Tibial nerve (tissue), 4 donors: Measurements from ENCODE around the gene LAMP1. TPM values are rescaled to one million over a fixed set of nuclear protein-coding genes. Genes with fewer than 3 reads are reported as not detected.
"Not testable (repeated sequence)": the region's sequence is repeated elsewhere in the genome, so short reads cannot be mapped to it uniquely, and the experiment has no call there.

Source experiments
- DNase-seq, 2 donors: peaks; one replicate each; pipeline ENCODE4 v3.0.0-alpha.2; 2019; ENCODE audit warnings: low spot score in 2 of 2
- H3K27ac ChIP-seq, 4 donors: fragments of 200-600 bp; sonication (generic) in 3 of 4; one replicate each; pipeline ENCODE4 v1.5.1; 2017 to 2019; ENCODE audit warnings: mild to moderate bottlenecking in 1 of 4
- H3K27me3 ChIP-seq, 2 donors: fragments of 200-600 bp; sonication (generic) in 1 of 2; one replicate each; pipeline versions ENCODE4 v1.5.1 to v1.6.0; 2017 to 2019
- H3K36me3 ChIP-seq, 3 donors: fragments of 200-600 bp; sonication (generic); one replicate each; pipeline ENCODE4 v1.5.1; 2018 to 2019
- H3K4me1 ChIP-seq, 4 donors: fragments of 200-600 bp; sonication (generic) in 3 of 4; one replicate each; pipeline ENCODE4 v1.5.1; 2017 to 2019
- H3K4me3 ChIP-seq, 4 donors: fragments of 200-600 bp; sonication (generic) in 3 of 4; one replicate each; pipeline ENCODE4 v1.5.1; 2017 to 2019; ENCODE audit warnings: mild to moderate bottlenecking in 1 of 4, moderate library complexity in 1 of 4
- H3K9me3 ChIP-seq, 4 donors: fragments of 200-600 bp; sonication (generic) in 3 of 4; one replicate each; pipeline ENCODE4 v1.5.1; 2017 to 2019
- CTCF ChIP-seq, 5 experiments: fragments of 200-600 bp in 3 of 5; fragments of 450-650 bp in 2 of 5; sonication (generic) in 3 of 5; IDR thresholded peaks; one replicate each; pipeline ENCODE4 v1.5.1; 2016 to 2019; ENCODE audit warnings: antibody characterized with exemption in 5 of 5, mild to moderate bottlenecking in 3 of 5, moderate library complexity in 2 of 5
- EP300 ChIP-seq, 2 donors: sonication (generic); formaldehyde crosslinking; IDR thresholded peaks; one replicate each; pipeline ENCODE4 v1.6.1; 2017; ENCODE audit warnings: antibody characterized with exemption in 2 of 2, mild to moderate bottlenecking in 1 of 2
- POLR2A ChIP-seq, 2 donors: fragments of 450-650 bp; IDR thresholded peaks; one replicate each; pipeline ENCODE4 v1.6.1; 2017; ENCODE audit warnings: antibody characterized with exemption in 2 of 2, mild to moderate bottlenecking in 2 of 2, moderate library complexity in 2 of 2
- WGBS, 2 donors: methylation state at CpG; one replicate each; pipeline ENCODE4 v1.1.5; 2018; 5-methylcytosine and 5-hydroxymethylcytosine counted together
- total RNA-seq, 4 donors: library from RNA; depleted of rRNA; stranded (reverse); fragments of >200 nt; gene quantifications; one replicate each; pipeline ENCODE4 v1.1.0, GENCODE V29; 2016

The LAMP1 gene
- total RNA-seq, 4 donors from 2014 or later = 114 to 166 (median 130) TPM

GRCh38 chr13:113364901-113365582 is 68.0 kb downstream of the LAMP1 start:
- H3K9me3 ChIP-seq = no peaks in the 10 kb centered on the region
- 74 to 88% methylated on average over 14 to 41 of the region's 41 CpGs for WGBS, 2 donors
- peak overlapping the region; percentile 43 to 90 (median 60) for H3K27ac ChIP-seq
- H3K4me3 ChIP-seq = peak overlapping the region; percentile 36 to 88 (median 47)
- no peaks in the 10 kb centered on the region for H3K36me3 ChIP-seq
- H3K27me3 ChIP-seq = peaks cover 0 to 18% of the 10 kb centered on the region in 2 donors
- TF ChIP-seq CTCF (IDR thresholded peaks at IDR 0.05) (no peak), POLR2A (IDR thresholded peaks at IDR 0.05) (no peak), EP300 (IDR thresholded peaks at IDR 0.05) (no peak)
- peaks cover 0 to 22% (median 0%) of the 10 kb centered on the region in 4 donors for H3K4me1 ChIP-seq
- DNase-seq = peak in 1 of 2 donors; percentile 7

GRCh38 chr13:113365583-113365970 is 68.5 kb downstream of the LAMP1 start:
- Histone ChIP-seq H3K36me3 (no peaks in the 10 kb centered on the region), H3K27ac (no peak overlapping the region), H3K4me3 (no peak overlapping the region), H3K27me3 (peaks cover 0 to 18% of the 10 kb centered on the region in 2 donors), H3K9me3 (no peaks in the 10 kb centered on the region), H3K4me1 (peaks cover 0 to 22% (median 0%) of the 10 kb centered on the region in 4 donors)
- TF ChIP-seq POLR2A (IDR thresholded peaks at IDR 0.05) (no peak), CTCF (IDR thresholded peaks at IDR 0.05) (no peak), EP300 (IDR thresholded peaks at IDR 0.05) (no peak)
- DNase-seq = no peak
- WGBS, 2 donors = 95 to 97% methylated on average over 22 of the region's 22 CpGs

- peaks cover 0 to 22% (median 0%) of the 10 kb centered on the region in 4 donors for H3K4me1 ChIP-seq
- TF ChIP-seq CTCF (IDR thresholded peaks at IDR 0.05) = no peak
- no peak for TF ChIP-seq EP300 (IDR thresholded peaks at IDR 0.05)
- no peak for TF ChIP-seq POLR2A (IDR thresholded peaks at IDR 0.05)
- no peak overlapping the region for H3K27ac ChIP-seq
- H3K9me3 ChIP-seq = no peaks in the 10 kb centered on the region
- no peak for DNase-seq
- no peak overlapping the region for H3K4me3 ChIP-seq
- H3K36me3 ChIP-seq = no peaks in the 10 kb centered on the region
- peaks cover 0 to 18% of the 10 kb centered on the region in 2 donors for H3K27me3 ChIP-seq
- WGBS, 2 donors = 80 to 84% methylated on average over 8 of the region's 9 CpGs
These were observed 69.0 kb downstream of the LAMP1 start for GRCh38 chr13:113365971-113366588.

- Histone ChIP-seq H3K27ac (no peak overlapping the region), H3K4me3 (no peak overlapping the region), H3K36me3 (no peaks in the 10 kb centered on the region), H3K27me3 (peaks cover 0 to 18% of the 10 kb centered on the region in 2 donors), H3K9me3 (no peaks in the 10 kb centered on the region), H3K4me1 (peaks cover 0 to 22% (median 0%) of the 10 kb centered on the region in 4 donors)
- TF ChIP-seq POLR2A (IDR thresholded peaks at IDR 0.05) (no peak), CTCF (IDR thresholded peaks at IDR 0.05) (no peak)
- WGBS, 2 donors = 86 to 88% methylated on average over 14 to 15 of the region's 15 CpGs
- DNase-seq = no peak
These were observed 70.1 kb downstream of the LAMP1 start for GRCh38 chr13:113367020-113367560.

GRCh38 chr13:113367771-113368170 is 70.7 kb downstream of the LAMP1 start:
- H3K9me3 ChIP-seq = no peaks in the 10 kb centered on the region
- H3K27me3 ChIP-seq = peaks cover 0 to 13% of the 10 kb centered on the region in 2 donors
- no peak overlapping the region for H3K4me3 ChIP-seq
- H3K4me1 ChIP-seq = peaks cover 0 to 19% (median 0%) of the 10 kb centered on the region in 4 donors
- H3K36me3 ChIP-seq = no peaks in the 10 kb centered on the region
- no peak overlapping the region for H3K27ac ChIP-seq
- no peak for DNase-seq
- TF ChIP-seq POLR2A (IDR thresholded peaks at IDR 0.05) (no peak), CTCF (IDR thresholded peaks at IDR 0.05) (no peak), EP300 (IDR thresholded peaks at IDR 0.05) (no peak)
- WGBS, 2 donors = 79 to 80% methylated on average over 6 of the region's 6 CpGs

- DNase-seq, H3K36me3 ChIP-seq, H3K27ac ChIP-seq, H3K27me3 ChIP-seq, H3K4me3 ChIP-seq, H3K9me3 ChIP-seq: not testable (repeated sequence)
- 90 to 93% methylated on average over 6 of the region's 6 CpGs for WGBS, 2 donors
- H3K4me1 ChIP-seq = peaks cover 0 to 13% (median 0%) of the 10 kb centered on the region in 4 donors
These were observed 71.3 kb downstream of the LAMP1 start for GRCh38 chr13:113368353-113368752.
